HTR-8/SVneo (cell line): ENCODE data around the gene BTBD9.

ENCODE experiments used
- DNase-seq: peaks from one replicate; pipeline ENCODE4 v3.0.0; 2011; ENCODE audit warnings: low spot score, mixed read lengths; ENCODE audit not compliant: insufficient read length
- FAIRE-seq: peaks from 2 replicates; lab custom pipeline; 2011; peaks lifted over from hg19 to GRCh38; lab: Jason Lieb, UNC

BTBD9 gene

DNA sequence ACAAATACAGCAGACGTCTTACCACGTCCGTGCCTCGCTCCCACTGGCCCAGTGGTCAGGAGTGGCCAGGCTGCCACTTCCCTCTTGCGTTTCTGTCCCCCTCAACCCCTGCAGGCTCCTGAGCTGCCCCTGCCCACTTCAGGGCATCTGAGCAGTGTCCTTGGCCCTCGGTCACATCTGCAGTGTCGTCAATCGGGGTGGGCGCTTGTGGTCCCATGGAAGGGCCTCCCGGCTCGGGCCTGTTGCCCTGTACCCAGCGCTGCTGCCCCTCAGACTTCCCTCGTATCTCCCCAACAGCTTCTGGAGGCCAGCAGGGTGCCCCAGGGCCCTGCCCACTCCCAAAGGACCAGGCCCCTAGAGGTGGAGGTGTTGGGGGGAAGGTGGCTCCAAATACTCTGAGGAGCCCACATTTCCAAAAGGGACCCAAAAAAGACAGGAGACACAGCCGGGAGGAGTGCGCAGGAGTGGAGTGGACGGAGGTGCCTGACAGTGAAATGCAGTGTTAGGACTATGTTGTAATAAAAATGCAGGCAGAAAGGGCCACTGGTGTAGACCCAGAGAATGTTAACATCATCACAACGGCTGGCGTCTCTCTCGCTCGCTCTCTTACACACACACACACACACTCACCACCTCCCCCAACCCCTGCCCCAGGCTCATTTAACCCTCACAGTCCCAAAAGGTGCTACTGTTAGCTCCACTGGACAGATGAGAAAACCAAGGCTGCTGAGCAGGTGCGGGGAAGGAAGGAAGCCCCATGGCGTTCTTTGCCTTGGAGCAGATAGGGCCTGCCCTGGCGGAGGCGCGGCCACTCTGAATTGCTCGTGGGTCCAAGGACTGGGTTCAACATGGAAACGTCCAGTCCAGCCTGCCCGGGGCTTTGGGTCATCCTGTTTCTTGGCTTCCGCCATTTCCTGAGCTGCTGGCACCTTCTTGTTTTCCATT is 476.3 kb downstream of the BTBD9 start:
- DNase-seq (no peak), FAIRE-seq (no peak)

- FAIRE-seq = no peak
- DNase-seq = no peak
Observed at GRCh38 chr6:38162493-38163185, 477.1 kb downstream of the BTBD9 start.

DNA sequence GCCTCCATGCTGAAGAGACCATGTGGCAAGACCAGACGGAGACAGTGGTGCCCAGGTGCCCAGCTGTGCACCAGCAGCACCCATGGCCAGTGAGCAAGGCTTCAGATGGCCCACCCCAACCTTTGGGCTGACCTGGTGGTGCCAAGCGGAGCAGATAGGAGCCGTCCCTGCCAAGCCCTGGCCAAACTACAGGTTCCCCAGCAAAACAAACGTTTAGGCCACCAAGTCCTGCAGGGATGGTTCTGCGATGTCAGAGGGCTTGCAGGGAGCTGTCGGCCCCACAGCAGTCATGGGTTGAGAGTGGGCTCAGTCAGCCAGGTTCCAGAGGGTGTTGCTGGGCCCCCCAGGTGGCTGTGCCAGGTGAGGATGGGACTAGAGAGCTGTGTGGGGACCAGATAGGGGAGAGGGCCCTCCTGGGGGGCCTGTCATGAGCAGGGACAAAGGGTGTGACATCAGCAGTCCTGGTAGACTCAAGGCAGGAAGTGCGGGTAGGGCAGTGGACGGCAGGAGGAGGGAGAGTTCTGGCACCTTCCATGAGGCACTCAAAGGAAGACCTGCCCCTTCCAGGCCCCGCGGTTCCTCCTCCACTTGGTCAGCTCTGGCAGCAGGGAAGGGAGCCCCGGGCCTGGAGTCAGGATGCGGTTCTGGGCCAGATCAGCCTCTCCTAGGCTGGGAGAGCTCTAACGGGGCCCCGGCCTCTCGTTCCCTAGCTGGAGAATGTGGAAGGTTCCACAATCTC is 477.8 kb downstream of the BTBD9 start:
- DNase-seq (no peak), FAIRE-seq (no peak)

GRCh38 chr6:38161331-38161730 is 478.4 kb downstream of the BTBD9 start:
- FAIRE-seq (no peak), DNase-seq (no peak)

GRCh38 chr6:38160831-38161230 is 478.9 kb downstream of the BTBD9 start:
- DNase-seq = no peak
- FAIRE-seq = no peak

DNA sequence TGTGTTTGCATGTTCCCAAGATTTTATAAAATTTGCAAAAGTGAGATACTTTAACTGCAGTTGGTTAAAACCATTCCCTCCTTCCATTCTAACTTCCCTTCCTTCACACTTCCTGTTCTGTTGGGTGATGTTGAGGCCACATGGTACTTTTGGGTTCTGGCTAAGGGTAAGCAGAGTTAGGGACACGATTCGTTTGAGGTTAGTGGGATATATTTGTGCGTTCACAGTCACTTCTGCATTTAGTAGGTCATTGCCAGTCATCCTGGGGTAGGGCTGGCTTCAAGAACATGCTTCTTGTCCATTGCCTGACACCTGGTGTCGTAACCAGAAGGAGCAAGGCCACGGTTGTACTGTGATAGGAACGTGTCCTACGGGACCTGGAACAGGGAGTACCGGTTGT is 480.1 kb downstream of the BTBD9 start:
- FAIRE-seq (no peak), DNase-seq (no peak)

DNA sequence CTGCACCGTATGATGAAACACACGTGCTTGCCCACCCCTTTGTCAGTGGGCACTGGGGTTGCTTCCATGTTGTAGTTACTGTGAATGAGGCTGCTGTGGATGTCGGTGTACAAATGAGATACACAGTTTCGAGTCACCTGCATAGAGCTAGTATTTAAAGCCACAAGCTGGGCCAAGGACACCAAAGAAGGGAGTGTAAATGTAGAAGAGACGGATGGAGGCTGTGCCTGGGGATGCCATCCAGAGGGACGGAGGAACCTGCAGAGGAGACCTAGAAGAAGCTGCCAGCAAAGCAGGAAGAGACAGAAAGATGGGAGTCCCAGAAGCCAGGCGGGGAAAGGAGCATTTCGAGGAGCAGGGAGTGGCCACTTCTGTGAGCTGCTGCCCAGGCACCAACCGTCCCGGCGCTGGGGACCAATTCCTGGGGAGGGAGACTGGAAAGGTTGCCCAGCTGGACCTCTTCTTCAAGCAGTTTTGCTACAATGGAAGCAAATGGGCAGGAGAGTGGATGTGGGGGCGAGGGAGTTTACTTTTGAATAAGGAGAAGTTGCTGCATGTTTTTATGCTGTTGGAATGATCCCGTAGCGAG is 480.9 kb downstream of the BTBD9 start:
- DNase-seq (no peak), FAIRE-seq (no peak)

DNA sequence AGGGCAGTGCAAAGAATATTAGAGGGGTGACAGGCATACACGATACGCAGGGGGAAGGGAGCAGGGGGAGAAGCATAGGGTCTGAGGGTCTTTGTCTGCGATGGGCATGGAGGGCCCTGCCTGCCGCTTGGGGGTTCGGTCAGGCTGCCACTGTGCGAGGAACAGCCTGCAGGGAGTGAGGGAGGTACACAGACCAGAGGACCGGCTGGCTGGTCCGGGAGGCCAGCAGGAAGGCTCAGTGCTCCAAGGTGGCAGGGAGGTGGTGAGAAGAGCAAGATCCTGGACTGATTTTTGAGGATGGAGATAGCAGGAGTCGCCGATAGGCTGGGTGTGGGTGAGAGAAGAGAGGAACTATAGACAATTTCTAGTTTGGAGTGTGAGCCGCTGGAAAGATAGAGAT is 481.8 kb downstream of the BTBD9 start:
- no peak for DNase-seq
- no peak for FAIRE-seq

GRCh38 chr6:38156818-38157565 is 482.7 kb downstream of the BTBD9 start:
- FAIRE-seq (no peak), DNase-seq (no peak)

GRCh38 chr6:38155621-38156204 is 484.0 kb downstream of the BTBD9 start:
- FAIRE-seq = no peak
- no peak for DNase-seq

GRCh38 chr6:38155144-38155543 is 484.6 kb downstream of the BTBD9 start:
- no peak for FAIRE-seq

DNA sequence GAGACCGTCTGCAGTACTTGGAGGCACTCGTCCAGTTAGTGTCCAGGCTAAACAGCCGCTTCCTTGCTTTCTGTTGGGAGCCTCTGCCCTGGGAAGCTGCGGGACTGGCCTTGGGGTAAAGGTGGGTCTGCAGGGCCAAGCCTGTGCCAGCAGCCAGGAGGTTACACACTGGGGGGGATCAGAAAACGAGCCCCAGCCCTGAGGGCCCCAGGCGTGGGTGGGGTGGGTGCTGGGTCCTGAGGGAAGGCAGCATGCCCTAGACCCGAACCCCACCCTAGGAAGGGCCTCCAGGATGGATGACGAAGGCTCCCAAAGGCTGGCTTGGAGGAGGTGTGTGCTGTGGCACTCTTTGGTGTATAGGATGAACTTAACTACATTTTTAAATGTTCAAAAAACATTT is 485.0 kb downstream of the BTBD9 start:
- no peak for FAIRE-seq
- DNase-seq = no peak

More at GRCh38 chr6:38155144-38155543, 484.6 kb downstream of the BTBD9 start:
- DNase-seq = no peak

- FAIRE-seq (no peak), DNase-seq (no peak)
Observed at GRCh38 chr6:38153798-38154345, 485.9 kb downstream of the BTBD9 start.

GRCh38 chr6:38153076-38153797 is 486.5 kb downstream of the BTBD9 start:
- DNase-seq = no peak
- FAIRE-seq = no peak

- DNase-seq (no peak), FAIRE-seq (no peak)
Observed at GRCh38 chr6:38152620-38153019, 487.1 kb downstream of the BTBD9 start.

DNA sequence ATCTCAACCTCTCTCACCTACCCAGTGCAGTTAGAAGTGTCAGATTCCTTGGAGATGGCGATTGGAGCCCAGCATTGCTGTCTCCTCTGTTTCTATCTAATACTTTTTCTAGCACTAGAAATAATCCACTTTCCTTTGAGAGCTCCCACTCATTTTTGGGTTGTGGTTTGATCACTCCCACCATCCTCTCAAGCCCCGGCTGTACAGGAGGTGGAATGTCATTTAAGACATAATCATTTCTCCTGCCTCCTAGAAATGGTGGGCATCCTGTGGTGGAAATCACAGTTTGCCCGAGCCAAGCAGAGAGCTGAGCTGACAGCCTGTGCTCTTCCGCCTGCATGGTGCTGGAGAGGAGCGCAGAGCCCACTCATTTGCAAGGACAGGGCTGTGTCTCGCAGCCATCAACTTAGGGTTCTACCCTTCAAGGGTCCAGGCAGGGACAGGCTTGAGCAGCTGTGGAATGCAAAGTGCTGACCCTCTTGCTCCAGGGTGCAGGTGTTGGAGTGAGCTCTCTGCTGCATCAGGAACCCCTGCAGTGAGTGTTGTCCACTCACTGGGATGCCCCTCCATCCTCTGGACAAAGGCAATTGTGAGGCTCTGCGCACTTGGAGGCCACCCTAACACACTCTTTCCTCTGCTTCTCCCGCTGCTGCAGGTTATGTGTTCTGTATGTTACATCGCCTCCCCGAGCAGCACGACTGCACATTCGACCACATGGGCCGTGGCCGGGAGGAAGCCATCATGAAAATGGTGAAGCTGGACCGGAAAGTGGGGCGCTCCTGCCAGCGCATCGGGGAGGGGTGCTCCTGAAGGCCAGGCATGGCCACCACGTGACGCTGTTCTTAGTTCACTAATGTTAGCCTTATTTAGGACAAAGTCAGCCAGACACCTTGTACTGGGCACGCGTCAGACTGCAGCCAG is 487.9 kb downstream of the BTBD9 start:
- FAIRE-seq (no peak), DNase-seq (no peak)

GRCh38 chr6:38150681-38151296 is 488.9 kb downstream of the BTBD9 start:
- FAIRE-seq = no peak
- DNase-seq = no peak
